ENCODE results near the gene RAP1GAP.

Gene RAP1GAP

GRCh38 chr1:21669258-21670058 is at the start of gene RAP1GAP:
TSS of gene RAP1GAP (minus strand) at chr1:21669357. CDS start at chr1:21620032, 49,325 bp downstream.
- peak; percentile 35 to 48 for DNase-seq

- no peak for DNase-seq
These were observed 47.0 kb upstream of the RAP1GAP start for GRCh38 chr1:21716169-21716568.

GRCh38 chr1:21707891-21708290 is 38.7 kb upstream of the RAP1GAP start:
- no peak for DNase-seq

GRCh38 chr1:21707086-21707840 is 38.1 kb upstream of the RAP1GAP start:
- no peak for DNase-seq

- no peak for DNase-seq
These were observed 37.1 kb upstream of the RAP1GAP start for GRCh38 chr1:21706151-21706835.

GRCh38 chr1:21705303-21705980 is 36.3 kb upstream of the RAP1GAP start:
- DNase-seq = no peak

GRCh38 chr1:21704145-21704544 is 35.0 kb upstream of the RAP1GAP start:
- DNase-seq = no peak

GRCh38 chr1:21703318-21703963 is 34.3 kb upstream of the RAP1GAP start:
- DNase-seq = no peak

GRCh38 chr1:21702780-21703179 is 33.6 kb upstream of the RAP1GAP start:
- no peak for DNase-seq

GRCh38 chr1:21701401-21701800 is 32.2 kb upstream of the RAP1GAP start:
- no peak for DNase-seq

- DNase-seq = no peak
These were observed 30.9 kb upstream of the RAP1GAP start for GRCh38 chr1:21700094-21700493.

GRCh38 chr1:21696931-21697330 is 27.8 kb upstream of the RAP1GAP start:
- no peak for DNase-seq

- DNase-seq = no peak
These were observed 24.6 kb upstream of the RAP1GAP start for GRCh38 chr1:21693732-21694131.

- DNase-seq = no peak
These were observed 22.6 kb upstream of the RAP1GAP start for GRCh38 chr1:21691739-21692138.

- DNase-seq = no peak
These were observed 20.7 kb upstream of the RAP1GAP start for GRCh38 chr1:21689661-21690372.

GRCh38 chr1:21687081-21687529 is 17.9 kb upstream of the RAP1GAP start:
- DNase-seq = no peak

- no peak for DNase-seq
These were observed 17.0 kb upstream of the RAP1GAP start for GRCh38 chr1:21685946-21686678.

- DNase-seq = no peak
These were observed 12.3 kb upstream of the RAP1GAP start for GRCh38 chr1:21681426-21681825.

- DNase-seq = no peak
These were observed 11.8 kb upstream of the RAP1GAP start for GRCh38 chr1:21680918-21681317.

GRCh38 chr1:21680381-21680780 is 11.2 kb upstream of the RAP1GAP start:
- no peak for DNase-seq

GRCh38 chr1:21677168-21677567 is 8.0 kb upstream of the RAP1GAP start:
- no peak for DNase-seq

Data from stimulated activated CD4-positive, alpha-beta T cell treated with anti-CD3 and anti-CD28 coated beads, Interleukin-2, amount 100 ng/mL, for 24 hours (primary cell).